ENCODE measurements around the gene CCDC13. TPM values are rescaled to one million over a fixed set of nuclear protein-coding genes. Genes with fewer than 3 reads are reported as not detected.
A peak's percentile ranks its signal among the peaks of the same experiment; 100 is the strongest.

Gene CCDC13
- polyA plus RNA-seq, 1 donor: 0.40 TPM

DNA sequence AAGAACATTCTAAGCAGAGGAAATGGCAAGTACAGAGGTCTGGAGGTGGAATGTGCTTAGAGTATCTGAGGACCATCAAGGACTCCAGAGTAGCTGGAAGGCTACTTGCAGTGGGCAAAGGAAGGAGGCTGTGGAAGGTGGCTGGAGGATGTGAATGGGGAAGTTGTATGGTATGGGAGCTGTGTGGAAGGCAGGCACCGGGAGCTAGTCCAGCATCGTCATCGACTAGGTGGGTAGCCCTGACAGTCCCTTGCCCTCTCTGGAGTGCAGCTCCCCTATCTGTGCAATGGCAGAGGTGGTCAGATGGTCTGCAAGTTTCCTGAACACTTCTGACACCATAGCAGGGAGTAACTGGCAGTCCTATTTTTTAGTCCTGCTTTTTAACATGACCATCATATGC is 19.3 kb downstream of the CCDC13 start:
- Histone ChIP-seq H3K27me3 (ENCODE audit: control insufficient read depth, insufficient read depth, low read length) (no peaks in the 10 kb centered on the region), H3K27ac (ENCODE audit: low read length) (no peak overlapping the region), H3K9me3 (ENCODE audit: control insufficient read depth, low read depth, low read length) (no peaks in the 10 kb centered on the region), H3K36me3 (ENCODE audit: control insufficient read depth, insufficient read depth, low read length) (no peaks in the 10 kb centered on the region), H3K4me3 (ENCODE audit: low read length) (no peak overlapping the region), H3K4me1 (ENCODE audit: control insufficient read depth, insufficient read depth, low read length) (peaks cover 24% of the 10 kb centered on the region)
- WGBS (ENCODE audit: insufficient coverage, low lambda C conversion rate): no CpG with 5 or more reads among the region's 3 CpGs
- no peak for DNase-seq

DNA sequence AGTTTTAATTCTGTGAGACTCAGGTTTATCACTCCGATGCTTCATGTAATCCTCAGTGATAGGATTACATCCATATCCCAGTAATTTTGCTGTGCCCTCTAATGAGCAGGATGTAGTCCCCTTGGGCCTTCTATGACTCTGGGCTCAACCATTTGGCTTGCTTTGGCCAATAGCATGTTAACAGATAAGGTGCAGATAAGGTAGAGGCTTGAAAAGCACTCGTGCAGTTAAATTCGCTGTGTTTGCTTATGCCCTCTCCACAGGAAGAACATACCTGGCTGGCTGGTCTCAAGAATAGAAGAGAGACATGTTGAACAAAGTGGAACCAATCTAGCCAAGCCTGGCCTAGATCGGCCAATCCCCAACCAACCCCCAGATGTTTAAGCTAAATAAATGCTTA is 20.1 kb downstream of the CCDC13 start:
- Histone ChIP-seq H3K27me3 (ENCODE audit: control insufficient read depth, insufficient read depth, low read length) (no peaks in the 10 kb centered on the region), H3K27ac (ENCODE audit: low read length) (no peak overlapping the region), H3K4me1 (ENCODE audit: control insufficient read depth, insufficient read depth, low read length) (peaks cover 24% of the 10 kb centered on the region), H3K36me3 (ENCODE audit: control insufficient read depth, insufficient read depth, low read length) (no peaks in the 10 kb centered on the region), H3K9me3 (ENCODE audit: control insufficient read depth, low read depth, low read length) (no peaks in the 10 kb centered on the region), H3K4me3 (ENCODE audit: low read length) (no peak overlapping the region)
- no peak for DNase-seq
- WGBS (ENCODE audit: insufficient coverage, low lambda C conversion rate): 80% methylated on average over 2 of the region's 4 CpGs

DNA sequence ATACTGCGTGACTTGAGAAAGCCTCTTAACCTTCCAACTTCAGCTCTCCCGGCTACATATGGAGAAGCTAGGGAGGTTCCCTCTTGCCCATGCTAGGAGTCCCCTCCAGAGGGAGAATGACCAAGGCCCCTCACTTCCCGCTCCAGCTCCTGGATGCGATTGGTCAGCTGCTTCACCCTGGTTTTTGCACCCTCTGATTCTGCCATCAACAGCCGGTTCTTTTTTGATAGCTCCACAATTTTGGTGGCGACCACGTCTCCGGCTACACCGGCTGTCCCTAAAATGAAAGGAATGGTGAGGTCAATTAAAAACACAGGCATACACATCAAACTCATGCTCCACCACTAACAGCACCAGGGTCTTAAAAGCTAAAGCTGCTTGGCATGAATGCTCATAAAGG is 20.6 kb downstream of the CCDC13 start:
- H3K9me3 ChIP-seq (ENCODE audit: control insufficient read depth, low read depth, low read length): no peaks in the 10 kb centered on the region
- no CpG with 5 or more reads among the region's 9 CpGs for WGBS (ENCODE audit: insufficient coverage, low lambda C conversion rate)
- no peak for DNase-seq
- H3K27me3 ChIP-seq (ENCODE audit: control insufficient read depth, insufficient read depth, low read length): no peaks in the 10 kb centered on the region
- H3K4me3 ChIP-seq (ENCODE audit: low read length): no peak overlapping the region
- H3K27ac ChIP-seq (ENCODE audit: low read length): no peak overlapping the region
- peaks cover 24% of the 10 kb centered on the region for H3K4me1 ChIP-seq (ENCODE audit: control insufficient read depth, insufficient read depth, low read length)
- no peaks in the 10 kb centered on the region for H3K36me3 ChIP-seq (ENCODE audit: control insufficient read depth, insufficient read depth, low read length)

DNA sequence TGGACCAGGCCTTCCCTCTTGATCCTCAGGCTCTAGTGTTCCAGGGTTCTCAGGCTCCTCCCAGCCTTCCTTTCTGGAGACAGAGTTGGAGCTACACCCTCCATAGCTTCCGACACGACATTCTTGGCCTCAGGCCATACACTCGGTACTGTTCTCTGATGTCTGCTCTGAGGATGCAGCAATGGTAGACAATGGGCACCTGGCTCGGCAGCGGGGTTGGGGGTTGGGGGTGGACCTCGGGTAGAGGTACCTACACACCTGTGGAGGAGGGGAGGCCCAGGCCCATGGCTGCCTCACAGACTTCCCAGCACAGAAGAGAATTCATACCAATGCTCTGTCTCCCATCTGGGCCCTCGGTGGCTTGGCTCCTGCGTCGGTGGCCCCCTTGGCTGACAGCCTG is 21.4 kb downstream of the CCDC13 start:
- Histone ChIP-seq H3K4me3 (ENCODE audit: low read length) (no peak overlapping the region), H3K4me1 (ENCODE audit: control insufficient read depth, insufficient read depth, low read length) (peaks cover 17% of the 10 kb centered on the region), H3K27me3 (ENCODE audit: control insufficient read depth, insufficient read depth, low read length) (no peaks in the 10 kb centered on the region), H3K27ac (ENCODE audit: low read length) (no peak overlapping the region), H3K9me3 (ENCODE audit: control insufficient read depth, low read depth, low read length) (no peaks in the 10 kb centered on the region), H3K36me3 (ENCODE audit: control insufficient read depth, insufficient read depth, low read length) (no peaks in the 10 kb centered on the region)
- WGBS (ENCODE audit: insufficient coverage, low lambda C conversion rate): no CpG with 5 or more reads among the region's 9 CpGs
- no peak for DNase-seq

DNA sequence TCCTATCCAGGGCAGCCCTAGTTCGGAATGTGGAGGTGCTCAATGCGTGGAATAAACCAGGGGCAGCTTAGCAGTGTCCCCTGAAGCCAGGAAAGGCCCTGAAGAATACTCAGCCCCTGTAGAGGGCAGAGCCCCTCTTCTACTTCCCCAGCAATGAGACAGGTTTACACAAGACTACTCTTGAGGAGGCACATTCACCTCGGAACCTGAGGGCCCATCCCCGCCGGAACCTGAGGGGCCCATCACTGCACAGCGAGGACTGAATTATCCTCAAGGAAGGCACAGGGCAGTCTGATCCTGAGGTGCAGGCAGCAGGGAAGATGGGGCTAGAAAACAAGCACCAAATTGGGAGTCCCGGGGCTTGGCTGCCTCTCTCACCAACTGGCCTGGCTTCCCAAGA is 22.2 kb downstream of the CCDC13 start:
- WGBS (ENCODE audit: insufficient coverage, low lambda C conversion rate): no CpG with 5 or more reads among the region's 7 CpGs
- peaks cover 10% of the 10 kb centered on the region for H3K4me1 ChIP-seq (ENCODE audit: control insufficient read depth, insufficient read depth, low read length)

DNA sequence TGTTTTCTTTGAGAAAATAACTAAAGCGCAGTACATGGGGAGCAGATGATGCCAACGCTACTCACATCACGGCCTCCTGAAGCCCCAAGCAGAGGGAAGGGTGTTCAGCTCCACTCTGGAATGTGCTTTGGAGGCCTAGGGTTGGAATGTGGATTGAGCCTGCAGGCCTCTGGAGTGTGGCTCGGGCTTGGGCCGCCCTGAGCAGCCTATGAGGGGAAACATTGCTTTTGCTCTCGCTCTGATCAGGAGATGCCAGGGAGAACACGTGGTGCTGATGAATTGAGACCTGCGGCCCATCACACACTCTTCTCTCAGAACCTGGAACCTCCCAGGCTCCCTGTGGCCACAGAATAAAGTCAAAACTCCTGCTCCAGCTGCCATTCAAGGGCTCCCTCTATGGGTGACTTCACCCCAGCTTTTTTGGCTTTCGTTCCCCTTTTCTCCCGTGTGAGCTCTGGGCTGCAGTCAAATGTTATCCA is 23.3 kb downstream of the CCDC13 start:
- no peaks in the 10 kb centered on the region for H3K9me3 ChIP-seq (ENCODE audit: control insufficient read depth, low read depth, low read length)
- H3K4me1 ChIP-seq (ENCODE audit: control insufficient read depth, insufficient read depth, low read length): peaks cover 5% of the 10 kb centered on the region
- H3K27ac ChIP-seq (ENCODE audit: low read length): no peak overlapping the region
- no CpG with 5 or more reads among the region's 10 CpGs for WGBS (ENCODE audit: insufficient coverage, low lambda C conversion rate)
- no peaks in the 10 kb centered on the region for H3K27me3 ChIP-seq (ENCODE audit: control insufficient read depth, insufficient read depth, low read length)
- DNase-seq: no peak
- no peak overlapping the region for H3K4me3 ChIP-seq (ENCODE audit: low read length)
- no peaks in the 10 kb centered on the region for H3K36me3 ChIP-seq (ENCODE audit: control insufficient read depth, insufficient read depth, low read length)

More for the DNA sequence above, 22.2 kb downstream of the CCDC13 start:
- no peaks in the 10 kb centered on the region for H3K36me3 ChIP-seq (ENCODE audit: control insufficient read depth, insufficient read depth, low read length)
- no peak for DNase-seq
- no peaks in the 10 kb centered on the region for H3K9me3 ChIP-seq (ENCODE audit: control insufficient read depth, low read depth, low read length)
- H3K27me3 ChIP-seq (ENCODE audit: control insufficient read depth, insufficient read depth, low read length): no peaks in the 10 kb centered on the region
- no peak overlapping the region for H3K27ac ChIP-seq (ENCODE audit: low read length)
- H3K4me3 ChIP-seq (ENCODE audit: low read length): no peak overlapping the region

DNA sequence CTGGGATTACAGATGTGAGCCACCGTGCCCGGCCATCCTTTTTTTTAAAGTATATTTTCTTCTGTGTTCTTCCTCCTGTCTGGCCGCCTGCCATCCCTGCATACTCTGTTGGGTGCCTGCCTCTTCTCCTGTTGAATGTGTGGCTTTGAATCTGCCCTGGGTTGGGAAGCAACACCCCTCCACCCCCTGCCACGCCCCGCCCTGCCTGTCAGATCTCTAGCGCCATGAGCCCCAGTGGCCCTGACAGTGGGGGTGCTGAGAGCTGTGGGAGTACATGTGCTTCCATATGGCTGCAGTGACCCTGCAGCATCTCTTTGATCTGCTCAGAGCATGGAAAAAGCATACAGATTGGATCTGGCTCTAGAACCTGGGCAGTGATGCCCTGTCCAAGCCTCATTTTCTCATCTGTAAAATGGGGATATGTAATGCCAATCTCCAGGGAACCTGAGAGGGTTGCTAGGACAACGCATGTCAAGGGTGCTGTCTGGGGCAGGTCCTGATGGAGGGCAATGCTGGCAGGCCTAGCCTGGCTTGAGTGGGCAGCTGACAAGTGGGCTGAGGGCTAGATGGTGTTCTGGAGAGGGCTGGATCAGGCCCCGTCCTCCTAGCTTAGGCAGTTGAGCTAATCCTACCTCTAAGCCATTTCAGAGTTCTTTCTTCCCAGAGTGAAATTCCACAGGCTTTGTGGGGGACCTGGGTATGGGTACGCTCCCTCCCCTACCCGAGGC is 23.9 kb downstream of the CCDC13 start:
- H3K27me3 ChIP-seq (ENCODE audit: control insufficient read depth, insufficient read depth, low read length): no peaks in the 10 kb centered on the region
- no peak overlapping the region for H3K4me3 ChIP-seq (ENCODE audit: low read length)
- no peak for DNase-seq
- H3K36me3 ChIP-seq (ENCODE audit: control insufficient read depth, insufficient read depth, low read length): no peaks in the 10 kb centered on the region
- no peaks in the 10 kb centered on the region for H3K9me3 ChIP-seq (ENCODE audit: control insufficient read depth, low read depth, low read length)
- no peaks in the 10 kb centered on the region for H3K4me1 ChIP-seq (ENCODE audit: control insufficient read depth, insufficient read depth, low read length)
- no CpG with 5 or more reads among the region's 10 CpGs for WGBS (ENCODE audit: insufficient coverage, low lambda C conversion rate)
- no peak overlapping the region for H3K27ac ChIP-seq (ENCODE audit: low read length)

DNA sequence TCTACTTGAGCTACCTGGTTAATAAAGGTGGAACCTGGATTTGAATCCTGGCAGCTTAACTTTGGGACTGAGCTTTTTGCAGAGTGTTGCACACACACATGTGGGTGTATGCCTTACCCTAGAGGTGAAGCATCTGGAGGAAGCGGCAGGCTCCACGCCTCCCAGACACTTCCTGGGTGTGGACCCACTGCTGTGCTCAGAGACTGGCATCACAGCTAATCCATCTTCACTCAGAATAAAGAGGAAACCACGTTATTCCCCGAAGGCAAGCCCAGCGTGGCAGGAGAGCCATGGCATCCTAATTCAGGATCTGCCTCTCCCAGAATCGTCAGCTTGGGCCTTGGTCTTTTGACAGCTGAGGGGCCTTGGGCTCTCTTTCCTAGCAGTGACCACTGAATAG is 25.5 kb downstream of the CCDC13 start:
- H3K9me3 ChIP-seq (ENCODE audit: control insufficient read depth, low read depth, low read length): no peaks in the 10 kb centered on the region
- H3K4me3 ChIP-seq (ENCODE audit: low read length): no peak overlapping the region
- H3K27me3 ChIP-seq (ENCODE audit: control insufficient read depth, insufficient read depth, low read length): no peaks in the 10 kb centered on the region
- no CpG with 5 or more reads among the region's 6 CpGs for WGBS (ENCODE audit: insufficient coverage, low lambda C conversion rate)
- no peak for DNase-seq
- no peaks in the 10 kb centered on the region for H3K4me1 ChIP-seq (ENCODE audit: control insufficient read depth, insufficient read depth, low read length)
- no peaks in the 10 kb centered on the region for H3K36me3 ChIP-seq (ENCODE audit: control insufficient read depth, insufficient read depth, low read length)
- H3K27ac ChIP-seq (ENCODE audit: low read length): no peak overlapping the region

DNA sequence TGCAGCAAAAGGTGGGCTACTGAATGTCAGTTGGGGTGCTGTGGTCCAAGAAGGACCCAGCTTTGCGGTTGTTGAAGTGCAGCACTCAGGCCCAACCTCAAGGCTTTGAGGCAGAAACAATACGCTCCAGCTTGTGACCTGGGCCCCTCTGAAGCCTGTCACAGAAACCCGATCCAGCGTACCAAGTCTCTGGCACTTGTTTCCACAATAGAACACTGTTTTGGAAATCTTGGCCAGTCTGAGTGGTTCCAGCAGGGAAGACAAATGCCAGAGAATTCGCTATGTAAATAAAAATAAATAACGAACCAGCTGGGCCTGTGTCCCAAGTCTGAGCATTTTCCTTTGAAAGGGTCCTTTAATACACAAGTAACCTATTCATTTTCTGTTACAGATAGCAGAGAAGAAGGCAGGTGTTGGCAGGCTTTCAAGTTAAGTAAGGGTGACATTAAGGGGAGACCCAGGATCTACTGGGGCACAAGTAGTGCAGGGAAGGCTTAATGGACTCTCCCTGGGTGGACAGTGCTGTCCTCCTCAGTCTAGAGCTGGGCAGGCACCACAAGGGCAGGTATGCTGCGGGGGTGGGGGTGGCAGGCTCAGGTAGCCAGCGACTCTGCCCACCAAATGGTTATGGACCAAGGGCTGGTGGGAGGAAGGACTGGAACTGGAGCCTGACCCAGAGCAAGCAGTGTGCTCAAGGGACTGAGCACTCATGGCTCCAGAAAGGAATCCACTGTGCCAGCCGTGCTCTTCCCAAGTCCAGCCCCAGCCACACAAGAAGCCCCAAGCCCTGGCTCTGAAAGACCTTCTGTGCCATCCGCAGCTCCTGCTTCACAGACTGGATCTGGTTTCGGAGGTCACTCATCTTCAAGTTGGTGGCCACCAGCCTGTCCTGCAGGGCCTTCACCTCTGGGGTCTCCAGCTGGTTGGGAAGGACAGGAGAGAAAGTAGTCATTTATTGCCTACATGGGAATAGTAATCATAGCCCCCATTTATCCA is 26.3 kb downstream of the CCDC13 start:
- peak in 1 of 2 donors; percentile 22 for DNase-seq
- Histone ChIP-seq H3K4me1 (ENCODE audit: control insufficient read depth, insufficient read depth, low read length) (no peaks in the 10 kb centered on the region), H3K27me3 (ENCODE audit: control insufficient read depth, insufficient read depth, low read length) (no peaks in the 10 kb centered on the region), H3K36me3 (ENCODE audit: control insufficient read depth, insufficient read depth, low read length) (no peaks in the 10 kb centered on the region), H3K4me3 (ENCODE audit: low read length) (no peak overlapping the region), H3K9me3 (ENCODE audit: control insufficient read depth, low read depth, low read length) (no peaks in the 10 kb centered on the region), H3K27ac (ENCODE audit: low read length) (no peak overlapping the region)
- no CpG with 5 or more reads among the region's 11 CpGs for WGBS (ENCODE audit: insufficient coverage, low lambda C conversion rate)

DNA sequence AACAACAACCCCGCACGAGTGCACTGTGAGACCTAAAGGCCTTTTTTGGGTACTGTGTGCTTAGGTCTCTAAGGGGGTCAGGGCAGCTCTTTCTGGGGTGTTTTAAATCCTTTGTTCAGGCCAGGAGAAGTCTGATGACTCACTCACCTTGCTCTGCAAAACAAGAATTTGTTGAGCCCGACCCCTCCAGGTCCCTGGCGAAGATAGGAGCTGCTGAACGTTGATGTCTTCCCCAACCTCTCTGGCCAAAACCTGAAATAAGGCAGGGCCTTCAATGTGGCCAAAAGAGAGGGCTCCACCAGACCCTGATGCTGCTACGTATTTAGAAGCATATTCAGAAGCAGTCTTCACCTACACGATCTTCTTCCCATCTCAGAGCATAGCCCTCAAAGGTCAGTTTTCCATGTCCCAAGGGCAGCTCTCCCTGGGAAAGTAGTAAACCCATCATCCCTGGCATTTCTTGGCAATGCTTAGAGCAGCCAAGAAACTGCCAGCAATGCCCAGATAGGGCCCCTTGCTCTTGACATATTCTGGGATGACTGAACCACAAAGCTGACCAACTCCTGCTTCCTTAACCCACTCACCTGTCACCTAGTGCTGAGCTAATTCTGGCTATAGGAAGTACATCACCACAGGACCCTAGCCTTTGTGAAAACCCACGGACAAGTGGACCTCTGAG is 27.1 kb downstream of the CCDC13 start:
- H3K9me3 ChIP-seq (ENCODE audit: control insufficient read depth, low read depth, low read length): no peaks in the 10 kb centered on the region
- H3K36me3 ChIP-seq (ENCODE audit: control insufficient read depth, insufficient read depth, low read length): no peaks in the 10 kb centered on the region
- WGBS (ENCODE audit: insufficient coverage, low lambda C conversion rate): no CpG with 5 or more reads among the region's 8 CpGs
- DNase-seq: no peak
- no peaks in the 10 kb centered on the region for H3K27me3 ChIP-seq (ENCODE audit: control insufficient read depth, insufficient read depth, low read length)
- H3K27ac ChIP-seq (ENCODE audit: low read length): no peak overlapping the region
- H3K4me1 ChIP-seq (ENCODE audit: control insufficient read depth, insufficient read depth, low read length): no peaks in the 10 kb centered on the region
- no peak overlapping the region for H3K4me3 ChIP-seq (ENCODE audit: low read length)
